ENCODE measurements around the gene ARG2. TPM values are rescaled to one million over a fixed set of nuclear protein-coding genes. Genes with fewer than 3 reads are reported as not detected.

Gene ARG2
- total and polyA plus RNA-seq, 7 donors = 1.3 to 133 (median 13.4) TPM

DNA sequence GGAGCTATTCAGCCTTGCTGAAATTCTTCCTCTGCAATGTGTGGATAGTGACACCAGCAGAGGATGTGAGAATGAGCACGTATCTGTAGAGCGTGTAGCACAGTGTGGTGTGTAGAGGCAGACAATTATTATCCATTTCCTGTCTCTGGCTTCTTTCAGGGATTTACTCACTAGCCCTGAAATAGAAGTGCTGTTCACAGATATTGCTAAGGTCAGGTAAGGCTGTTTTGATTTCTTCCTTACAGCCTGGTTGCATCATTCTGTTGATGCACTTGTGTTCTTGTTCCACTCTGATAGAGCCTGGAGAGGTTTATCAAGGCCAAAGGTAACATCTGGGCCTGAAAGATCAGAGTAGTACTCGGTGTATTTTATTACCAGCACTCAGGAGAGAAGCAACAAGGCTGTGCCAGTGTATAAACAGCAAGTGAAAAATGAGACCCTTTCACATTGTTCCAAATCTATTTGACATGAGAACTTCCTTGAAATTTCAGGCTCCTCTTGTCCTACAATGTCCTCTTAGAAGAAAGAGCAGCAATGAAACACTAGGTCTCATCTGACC is 16.7 kb downstream of the ARG2 start:
- H3K4me3 ChIP-seq = no peak overlapping the region
- H3K27ac ChIP-seq = peak overlapping the region; percentile 77
- H3K36me3 ChIP-seq (ENCODE audit: insufficient read depth in 1 of 2, low read depth in 1 of 2) = peaks cover 0 to 5% of the 10 kb centered on the region in 2 donors
- H3K9me3 ChIP-seq = no peaks in the 10 kb centered on the region
- ATAC-seq = peak; percentile 90 to 93 (median 92)
- H3K27me3 ChIP-seq (ENCODE audit: insufficient read depth in 3 of 3, low read length in 2 of 3) = no peaks in the 10 kb centered on the region
- intact Hi-C loops (cut with DNase I) = no loop called here
- peaks cover 4% of the 10 kb centered on the region for H3K4me1 ChIP-seq
- DNase-seq = no peak
- WGBS, 3 donors = 27 to 41% (median 34%) methylated on average over 3 of the region's 3 CpGs
- TF ChIP-seq, protein P1, sequence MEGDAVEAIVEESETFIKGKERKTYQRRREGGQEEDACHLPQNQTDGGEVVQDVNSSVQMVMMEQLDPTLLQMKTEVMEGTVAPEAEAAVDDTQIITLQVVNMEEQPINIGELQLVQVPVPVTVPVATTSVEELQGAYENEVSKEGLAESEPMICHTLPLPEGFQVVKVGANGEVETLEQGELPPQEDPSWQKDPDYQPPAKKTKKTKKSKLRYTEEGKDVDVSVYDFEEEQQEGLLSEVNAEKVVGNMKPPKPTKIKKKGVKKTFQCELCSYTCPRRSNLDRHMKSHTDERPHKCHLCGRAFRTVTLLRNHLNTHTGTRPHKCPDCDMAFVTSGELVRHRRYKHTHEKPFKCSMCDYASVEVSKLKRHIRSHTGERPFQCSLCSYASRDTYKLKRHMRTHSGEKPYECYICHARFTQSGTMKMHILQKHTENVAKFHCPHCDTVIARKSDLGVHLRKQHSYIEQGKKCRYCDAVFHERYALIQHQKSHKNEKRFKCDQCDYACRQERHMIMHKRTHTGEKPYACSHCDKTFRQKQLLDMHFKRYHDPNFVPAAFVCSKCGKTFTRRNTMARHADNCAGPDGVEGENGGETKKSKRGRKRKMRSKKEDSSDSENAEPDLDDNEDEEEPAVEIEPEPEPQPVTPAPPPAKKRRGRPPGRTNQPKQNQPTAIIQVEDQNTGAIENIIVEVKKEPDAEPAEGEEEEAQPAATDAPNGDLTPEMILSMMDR (IDR thresholded peaks at IDR 0.05) = no peak

DNA sequence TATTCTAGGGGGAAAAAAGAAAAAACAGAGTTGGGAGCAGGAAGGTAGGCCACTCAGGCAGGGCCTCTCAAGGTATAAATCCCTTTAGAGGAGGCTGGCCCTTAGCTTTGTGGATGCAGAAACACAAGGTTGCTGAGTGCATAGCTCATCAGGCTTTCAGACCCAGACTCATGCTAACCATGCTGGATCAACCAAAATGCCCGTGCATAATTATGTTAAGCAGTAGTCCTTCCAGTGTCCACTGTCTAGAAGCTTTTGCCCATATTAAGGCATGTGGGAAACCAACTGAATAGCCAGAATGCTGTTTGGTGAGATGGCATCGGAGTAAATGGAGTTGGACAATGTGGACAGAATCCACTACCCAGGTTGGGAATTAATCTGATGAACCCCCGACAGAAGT is 18.9 kb downstream of the ARG2 start:
- TF ChIP-seq, protein P1 (IDR thresholded peaks at IDR 0.05) = no peak
- no peak for ATAC-seq
- Histone ChIP-seq H3K4me1 (peaks cover 4% of the 10 kb centered on the region), H3K36me3 (ENCODE audit: insufficient read depth in 1 of 2, low read depth in 1 of 2) (peaks cover 0 to 5% of the 10 kb centered on the region in 2 donors), H3K4me3 (no peak overlapping the region), H3K27ac (no peak overlapping the region), H3K27me3 (ENCODE audit: insufficient read depth in 3 of 3, low read length in 2 of 3) (no peaks in the 10 kb centered on the region), H3K9me3 (no peaks in the 10 kb centered on the region)
- 46 to 74% (median 55%) methylated on average over 3 of the region's 3 CpGs for WGBS, 3 donors
- intact Hi-C loops (cut with DNase I) = no loop called here
- no peak for DNase-seq

DNA sequence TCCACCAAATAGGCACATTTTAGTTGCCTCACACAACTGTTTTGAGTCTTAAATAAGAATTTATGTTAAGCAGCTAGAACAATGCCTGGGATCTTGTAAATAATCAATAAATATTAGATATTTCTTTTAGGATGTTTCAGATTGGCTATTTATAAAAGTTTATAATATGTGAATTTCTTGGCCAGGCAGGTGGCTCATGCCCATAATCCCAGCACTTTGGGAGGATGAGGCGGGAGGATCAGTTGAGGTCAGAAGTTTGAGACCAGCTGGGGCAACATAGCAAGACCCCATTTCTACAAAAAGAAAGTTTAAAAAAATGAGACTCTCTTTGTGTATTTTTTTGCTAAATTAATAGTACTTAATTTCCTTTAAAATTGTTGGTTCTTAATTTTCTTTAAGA is 21.8 kb downstream of the ARG2 start:
- WGBS, 3 donors = 92 to 98% (median 96%) methylated on average over 1 of the region's 1 CpG
- intact Hi-C loops (cut with DNase I) = no loop called here
- no peaks in the 10 kb centered on the region for H3K27me3 ChIP-seq (ENCODE audit: insufficient read depth in 3 of 3, low read length in 2 of 3)
- ATAC-seq (no peak), DNase-seq (no peak)
- TF ChIP-seq, protein P1 (IDR thresholded peaks at IDR 0.05) = no peak
- H3K4me3 ChIP-seq = no peak overlapping the region
- no peaks in the 10 kb centered on the region for H3K9me3 ChIP-seq
- no peaks in the 10 kb centered on the region for H3K4me1 ChIP-seq
- peaks cover 2 to 4% of the 10 kb centered on the region in 2 donors for H3K36me3 ChIP-seq (ENCODE audit: insufficient read depth in 1 of 2, low read depth in 1 of 2)
- H3K27ac ChIP-seq = no peak overlapping the region

DNA sequence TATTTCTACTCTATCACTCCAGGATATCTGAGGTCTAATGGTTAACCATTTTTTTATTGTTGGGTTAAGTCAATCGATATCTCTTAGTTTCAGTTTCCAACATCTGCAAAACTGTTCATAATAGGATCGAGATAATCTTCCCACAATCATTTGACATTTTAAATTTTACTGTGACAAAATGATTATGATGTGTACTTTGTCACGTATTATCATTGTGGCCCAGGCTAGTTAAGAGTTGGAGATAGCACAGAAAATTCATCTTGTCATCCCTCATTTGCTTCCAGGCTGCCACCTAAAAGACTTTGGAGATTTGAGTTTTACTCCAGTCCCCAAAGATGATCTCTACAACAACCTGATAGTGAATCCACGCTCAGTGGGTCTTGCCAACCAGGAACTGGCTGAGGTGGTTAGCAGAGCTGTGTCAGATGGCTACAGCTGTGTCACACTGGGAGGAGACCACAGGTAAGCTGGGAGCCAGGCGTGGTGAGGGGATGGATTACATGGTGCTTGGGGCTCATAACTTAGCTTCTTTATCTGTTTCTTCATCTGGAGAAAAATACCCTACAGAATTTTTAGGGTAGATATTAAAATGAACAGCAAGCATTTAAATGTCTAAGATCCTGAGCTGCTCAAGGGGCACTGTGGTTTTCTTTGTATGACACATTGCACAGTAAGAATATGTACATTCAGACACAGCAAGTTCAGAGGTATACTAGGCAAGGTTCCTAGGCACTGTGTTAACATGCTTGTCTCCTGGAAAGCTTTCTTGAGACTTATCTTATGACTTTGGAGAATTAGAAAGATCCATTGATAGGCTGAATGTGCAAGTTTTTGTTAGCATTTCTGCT is 22.4 kb downstream of the ARG2 start:
- Histone ChIP-seq H3K27me3 (ENCODE audit: insufficient read depth in 3 of 3, low read length in 2 of 3) (no peaks in the 10 kb centered on the region), H3K27ac (no peak overlapping the region), H3K9me3 (no peaks in the 10 kb centered on the region), H3K4me3 (no peak overlapping the region), H3K4me1 (no peaks in the 10 kb centered on the region), H3K36me3 (ENCODE audit: insufficient read depth in 1 of 2, low read depth in 1 of 2) (peaks cover 4 to 8% of the 10 kb centered on the region in 2 donors)
- WGBS, 3 donors = 69 to 84% (median 77%) methylated on average over 5 of the region's 5 CpGs
- TF ChIP-seq, protein P1 (IDR thresholded peaks at IDR 0.05) = no peak
- no peak for DNase-seq
- no peak for ATAC-seq
- intact Hi-C loops (cut with DNase I) = no loop called here
